Keratinocyte (primary cell): ENCODE results near the gene TSPEAR. TPM values are rescaled to one million over a fixed set of nuclear protein-coding genes. Genes with fewer than 3 reads are reported as not detected.

ENCODE experiments used
- DNase-seq: peaks from one replicate; pipeline ENCODE4 v3.0.0-alpha.2; 2011; ENCODE audit warnings: low read depth, missing footprints, low spot score
- FAIRE-seq: peaks from 2 replicates; lab custom pipeline; 2011; peaks lifted over from hg19 to GRCh38; lab: Jason Lieb, UNC
- H2AFZ ChIP-seq: 2 replicates; pipeline ENCODE4 v1.6.0; 2012; ENCODE audit warnings: low read length, control low read depth, inconsistent platforms; ENCODE audit not compliant: control insufficient read depth
- H3K27ac ChIP-seq: 2 replicates; pipeline ENCODE4 v1.5.1; 2011; ENCODE audit warnings: low read length; ENCODE audit not compliant: control insufficient read depth, insufficient read depth
- H3K27me3 ChIP-seq: 3 replicates; pipeline ENCODE4 v1.6.0; 2011; ENCODE audit warnings: low read length; ENCODE audit not compliant: control insufficient read depth, insufficient read depth; ENCODE audit errors: extremely low read depth
- H3K36me3 ChIP-seq, 2 experiments: 2 replicates in 1 of 2; 3 replicates in 1 of 2; pipeline ENCODE4 v1.5.1; 2011; ENCODE audit warnings: low read length in 2 of 2, mild to moderate bottlenecking in 1 of 2; ENCODE audit not compliant: control insufficient read depth in 2 of 2, insufficient read depth in 2 of 2; ENCODE audit errors: extremely low read depth in 1 of 2
- H3K4me1 ChIP-seq: 3 replicates; pipeline ENCODE4 v1.5.1; 2011; ENCODE audit warnings: low read length; ENCODE audit not compliant: control insufficient read depth, insufficient read depth; ENCODE audit errors: extremely low read depth
- H3K4me2 ChIP-seq: 3 replicates; pipeline ENCODE4 v1.6.0; 2011; ENCODE audit warnings: low read depth, low read length; ENCODE audit not compliant: control insufficient read depth, insufficient read depth; ENCODE audit errors: extremely low read depth
- H3K4me3 ChIP-seq, 3 experiments: fragments of 200-600 bp in 1 of 3; sonication (generic) in 1 of 3; 2 replicates in 2 of 3; 3 replicates in 1 of 3; pipeline ENCODE4 v1.5.1; 2011 to 2016; ENCODE audit warnings: low read length in 3 of 3, mild to moderate bottlenecking in 3 of 3, control low read depth in 2 of 3, inconsistent platforms in 1 of 3, low read depth in 1 of 3, mixed read lengths in 1 of 3, mixed run types in 1 of 3, moderate library complexity in 1 of 3; ENCODE audit not compliant: control insufficient read depth in 2 of 3, insufficient read depth in 2 of 3; ENCODE audit errors: extremely low read depth in 1 of 3
- H3K79me2 ChIP-seq: 2 replicates; pipeline ENCODE4 v1.6.0; 2012; ENCODE audit warnings: low read length; ENCODE audit not compliant: control insufficient read depth, insufficient read depth
- H3K9ac ChIP-seq: 3 replicates; pipeline ENCODE4 v1.6.0; 2011; ENCODE audit warnings: low read length; ENCODE audit not compliant: control insufficient read depth, insufficient read depth; ENCODE audit errors: extremely low read depth
- H3K9me1 ChIP-seq: 3 replicates; pipeline ENCODE4 v1.6.0; 2011; ENCODE audit warnings: low read length; ENCODE audit not compliant: control insufficient read depth, insufficient read depth; ENCODE audit errors: extremely low read depth
- H3K9me3 ChIP-seq: 2 replicates; pipeline ENCODE4 v1.5.1; 2012; ENCODE audit warnings: low read depth, low read length; ENCODE audit not compliant: control insufficient read depth
- H4K20me1 ChIP-seq: 3 replicates; pipeline ENCODE4 v1.6.0; 2011; ENCODE audit warnings: low read length; ENCODE audit not compliant: control insufficient read depth, insufficient read depth; ENCODE audit errors: extremely low read depth
- CTCF ChIP-seq, 3 experiments: IDR thresholded peaks in 1 of 3; conservative IDR thresholded peaks in 1 of 3; optimal IDR thresholded peaks in 1 of 3; 2 replicates in 2 of 3; 3 replicates in 1 of 3; pipeline versions ENCODE3 to v1.5.1; 2011; ENCODE audit warnings: low read length in 3 of 3, mild to moderate bottlenecking in 3 of 3, moderate library complexity in 2 of 3, control low read depth in 1 of 3, inconsistent platforms in 1 of 3; ENCODE audit not compliant: insufficient read depth in 2 of 3; ENCODE audit errors: extremely low read depth in 1 of 3
- EZH2 ChIP-seq: IDR thresholded peaks from one replicate; pipeline ENCODE4 v1.6.1; 2012; ENCODE audit warnings: inconsistent platforms, mild to moderate bottlenecking, low read length, moderate library complexity
- dilution Hi-C: fragments of 300-500 bp; cut with MboI; formaldehyde crosslinking; loops from one replicate; pipeline ENCODE4 v1.7.0; 2020; ENCODE audit warnings: low sequenced_read_pairs; ENCODE audit not compliant: extremely low pct_ligation_motif_present
- polyA plus RNA-seq, 5 experiments: library from polyadenylated mRNA; depleted of rRNA in 3 of 5; stranded (reverse) in 3 of 5; stranded (forward) in 1 of 5; unstranded in 1 of 5; fragments of >200 nt; gene quantifications; 1 replicate in 1 of 5; 2 replicates in 3 of 5; 3 replicates in 1 of 5; pipeline versions ENCODE4 v1.2.1 to v1.2.3, GENCODE V29; 2011 to 2012; ENCODE audit warnings: missing spikeins in 2 of 5, low read depth in 1 of 5, low replicate concordance in 1 of 5

The TSPEAR gene
- polyA plus RNA-seq, 1 donor (not counting 4 experiments of a cell fraction or from before 2014, with no cell fraction given): 0.12 TPM

GRCh38 chr21:44564886-44565598 lies 146.3 kb downstream of the TSPEAR start:
- no peaks in the 10 kb centered on the region for H4K20me1 ChIP-seq
- no peak overlapping the region for H3K4me3 ChIP-seq
- FAIRE-seq: no peak
- no peaks in the 10 kb centered on the region for H3K9me3 ChIP-seq
- DNase-seq: no peak
- H3K36me3 ChIP-seq: no peaks in the 10 kb centered on the region
- H3K79me2 ChIP-seq: no peaks in the 10 kb centered on the region
- TF ChIP-seq EZH2 (no peak), CTCF (optimal IDR thresholded peaks at IDR 0.05 in 1 of 3, IDR thresholded peaks at IDR 0.05 in 1 of 3, conservative IDR thresholded peaks at IDR 0.05 in 1 of 3; ENCODE audit: extremely low read depth in 1 of 3, insufficient read depth in 2 of 3, low read length in 3 of 3) (no peak)
- dilution Hi-C loops: no loop called here
- H3K4me1 ChIP-seq: no peaks in the 10 kb centered on the region
- no peak overlapping the region for H3K4me2 ChIP-seq
- no peaks in the 10 kb centered on the region for H3K27me3 ChIP-seq
- no peaks in the 10 kb centered on the region for H3K9me1 ChIP-seq
- H3K27ac ChIP-seq: no peak overlapping the region
- H2AFZ ChIP-seq: no peak overlapping the region
- no peak overlapping the region for H3K9ac ChIP-seq

GRCh38 chr21:44564099-44564498 lies 147.3 kb downstream of the TSPEAR start:
- Histone ChIP-seq H3K9me1 (no peaks in the 10 kb centered on the region), H2AFZ (no peak overlapping the region), H3K27ac (no peak overlapping the region), H3K4me2 (no peak overlapping the region), H3K4me3 (no peak overlapping the region), H4K20me1 (no peaks in the 10 kb centered on the region), H3K79me2 (no peaks in the 10 kb centered on the region), H3K9ac (no peak overlapping the region), H3K4me1 (no peaks in the 10 kb centered on the region), H3K9me3 (no peaks in the 10 kb centered on the region), H3K36me3 (no peaks in the 10 kb centered on the region), H3K27me3 (peaks cover 2% of the 10 kb centered on the region)
- DNase-seq (no peak), FAIRE-seq (no peak)
- dilution Hi-C loops: no loop called here
- no peak for TF ChIP-seq CTCF (optimal IDR thresholded peaks at IDR 0.05 in 1 of 3, IDR thresholded peaks at IDR 0.05 in 1 of 3, conservative IDR thresholded peaks at IDR 0.05 in 1 of 3; ENCODE audit: extremely low read depth in 1 of 3, insufficient read depth in 2 of 3, low read length in 3 of 3)
- TF ChIP-seq EZH2: no peak
